CD8-positive, alpha-beta memory T cell (primary cell): ENCODE results near the gene TARBP2. TPM values are rescaled to one million over a fixed set of nuclear protein-coding genes. Genes with fewer than 3 reads are reported as not detected.

ENCODE experiments used
- CTCF ChIA-PET: fragments of 350-600 bp; sonication (Branson Sonifier 250); formaldehyde crosslinking; loops from one replicate; lab custom pipeline; 2021; ENCODE audit warnings: antibody characterized with exemption; lab: Charles Lee
- POLR2A ChIA-PET: fragments of 350-600 bp; sonication (Branson Sonifier 250); formaldehyde crosslinking; loops from one replicate; lab custom pipeline; 2021; ENCODE audit warnings: antibody characterized with exemption; lab: Charles Lee
- DNase-seq, 5 donors: peaks; one replicate each; pipeline versions ENCODE4 v3.0.0 to v3.0.0-alpha.2; 2020 to 2022; ENCODE audit warnings: mixed read lengths in 1 of 5
- H3K27ac ChIP-seq: one replicate; pipeline ENCODE4 v1.7.0; 2013; ENCODE audit warnings: low read depth, mild to moderate bottlenecking, low read length, moderate library complexity
- H3K27me3 ChIP-seq: 2 replicates; pipeline ENCODE4 v1.7.0; 2013; ENCODE audit warnings: low read length, mild to moderate bottlenecking; ENCODE audit not compliant: insufficient read depth, poor library complexity, severe bottlenecking
- H3K36me3 ChIP-seq: 2 replicates; pipeline ENCODE4 v1.7.0; 2013; ENCODE audit warnings: mild to moderate bottlenecking, low read length, moderate library complexity; ENCODE audit not compliant: insufficient read depth
- H3K4me1 ChIP-seq: 2 replicates; pipeline ENCODE4 v1.7.0; 2013; ENCODE audit warnings: mild to moderate bottlenecking, low read length, moderate library complexity; ENCODE audit not compliant: insufficient read depth
- H3K4me3 ChIP-seq: 2 replicates; pipeline ENCODE4 v1.7.0; 2013; ENCODE audit warnings: mild to moderate bottlenecking, low read length
- H3K9me3 ChIP-seq: 2 replicates; pipeline ENCODE4 v1.7.0; 2013; ENCODE audit warnings: mild to moderate bottlenecking, low read length
- H3K27ac Mint-ChIP-seq, 8 donors: one replicate each; pipeline ENCODE4 v1.8.0; 2020 to 2021; ENCODE audit warnings: mixed read lengths in 8 of 8, mild to moderate bottlenecking in 6 of 8, inconsistent platforms in 3 of 8, moderate library complexity in 3 of 8
- H3K27me3 Mint-ChIP-seq, 2 donors: one replicate each; pipeline ENCODE4 v1.8.0; 2020 to 2021; ENCODE audit warnings: mixed read lengths in 2 of 2, mild to moderate bottlenecking in 1 of 2, moderate library complexity in 1 of 2
- H3K36me3 Mint-ChIP-seq, 3 donors: one replicate each; pipeline ENCODE4 v1.8.0; 2020 to 2021; ENCODE audit warnings: mixed read lengths in 3 of 3, inconsistent platforms in 1 of 3, mild to moderate bottlenecking in 1 of 3
- H3K4me1 Mint-ChIP-seq, 3 donors: one replicate each; pipeline ENCODE4 v1.8.0; 2020 to 2021; ENCODE audit warnings: mixed read lengths in 3 of 3, inconsistent platforms in 1 of 3, mild to moderate bottlenecking in 1 of 3
- H3K4me3 Mint-ChIP-seq, 7 donors: one replicate each; pipeline ENCODE4 v1.8.0; 2020 to 2021; ENCODE audit warnings: mixed read lengths in 7 of 7, mild to moderate bottlenecking in 6 of 7, moderate library complexity in 4 of 7, inconsistent platforms in 2 of 7
- H3K9me3 Mint-ChIP-seq, 5 donors: one replicate each; pipeline ENCODE4 v1.8.0; 2020 to 2022; ENCODE audit warnings: mixed read lengths in 5 of 5, mild to moderate bottlenecking in 3 of 5, moderate library complexity in 2 of 5, inconsistent platforms in 1 of 5
- polyA plus RNA-seq: library from polyadenylated mRNA; unstranded; fragments of 300-500 nt; fragmentation: Illumina TruSeq; gene quantifications from one replicate; pipeline ENCODE4 v1.2.3, GENCODE V29; 2021
- total RNA-seq, 2 experiments: library from RNA; stranded (reverse); gene quantifications; one replicate each; pipeline ENCODE4 v1.2.3, GENCODE V29; 2021

The TARBP2 gene
- total and polyA plus RNA-seq, 3 experiments from 2014 or later, result 26.3 to 65.1 (median 62.1) TPM

DNA sequence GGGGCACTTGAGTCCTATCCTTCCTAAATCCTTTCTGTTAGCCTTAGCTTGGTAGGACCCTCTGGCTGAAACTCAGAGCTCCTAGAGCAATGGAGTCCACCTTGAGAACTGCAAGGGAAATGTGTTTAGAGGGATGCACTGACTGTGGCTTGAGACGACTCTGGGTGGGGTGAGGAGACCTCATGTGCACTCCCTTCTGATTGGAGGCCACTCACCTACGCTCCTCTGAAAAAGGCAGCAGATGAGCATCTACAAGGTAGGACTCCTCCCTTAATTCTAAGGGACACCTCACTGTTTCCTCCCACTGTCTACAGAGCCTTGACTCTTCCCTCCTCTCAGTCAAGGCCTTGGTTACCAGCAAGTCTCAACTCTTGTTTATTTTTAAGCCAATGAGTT is 2.9 kb upstream of the TARBP2 start:
- Histone ChIP-seq H3K27me3 (no peaks in the 10 kb centered on the region), H3K4me3 (peak overlapping the region; percentile 62), H3K27ac (no peak overlapping the region), H3K36me3 (no peaks in the 10 kb centered on the region), H3K9me3 (no peaks in the 10 kb centered on the region), H3K4me1 (peaks cover 45% of the 10 kb centered on the region)
- H3K4me1 Mint-ChIP-seq, result peaks cover 39 to 70% (median 53%) of the 10 kb centered on the region in 3 donors
- CTCF ChIA-PET, result interaction anchor here (1.5 to 1.7 kb wide), 2 partner anchors 17 to 154 kb away, joined by 3 to 4 read pairs; no protein-coding TSS in a partner anchor
- POLR2A ChIA-PET, result interaction anchor here (0.6 to 0.8 kb wide), 2 partner anchors 147 to 177 kb away, joined by 3 to 5 read pairs; partner anchors contain the start of gene AAAS
- H3K4me3 Mint-ChIP-seq, result peak overlapping the region; percentile 78 to 96 (median 89)
- H3K9me3 Mint-ChIP-seq, result no peaks in the 10 kb centered on the region
- H3K36me3 Mint-ChIP-seq, result peaks cover 0 to 11% (median 1%) of the 10 kb centered on the region in 3 donors
- no peak for DNase-seq
- no peaks in the 10 kb centered on the region for H3K27me3 Mint-ChIP-seq
- H3K27ac Mint-ChIP-seq, result peak overlapping the region in 7 of 8 donors; percentile 74 to 91 (median 84)

DNA sequence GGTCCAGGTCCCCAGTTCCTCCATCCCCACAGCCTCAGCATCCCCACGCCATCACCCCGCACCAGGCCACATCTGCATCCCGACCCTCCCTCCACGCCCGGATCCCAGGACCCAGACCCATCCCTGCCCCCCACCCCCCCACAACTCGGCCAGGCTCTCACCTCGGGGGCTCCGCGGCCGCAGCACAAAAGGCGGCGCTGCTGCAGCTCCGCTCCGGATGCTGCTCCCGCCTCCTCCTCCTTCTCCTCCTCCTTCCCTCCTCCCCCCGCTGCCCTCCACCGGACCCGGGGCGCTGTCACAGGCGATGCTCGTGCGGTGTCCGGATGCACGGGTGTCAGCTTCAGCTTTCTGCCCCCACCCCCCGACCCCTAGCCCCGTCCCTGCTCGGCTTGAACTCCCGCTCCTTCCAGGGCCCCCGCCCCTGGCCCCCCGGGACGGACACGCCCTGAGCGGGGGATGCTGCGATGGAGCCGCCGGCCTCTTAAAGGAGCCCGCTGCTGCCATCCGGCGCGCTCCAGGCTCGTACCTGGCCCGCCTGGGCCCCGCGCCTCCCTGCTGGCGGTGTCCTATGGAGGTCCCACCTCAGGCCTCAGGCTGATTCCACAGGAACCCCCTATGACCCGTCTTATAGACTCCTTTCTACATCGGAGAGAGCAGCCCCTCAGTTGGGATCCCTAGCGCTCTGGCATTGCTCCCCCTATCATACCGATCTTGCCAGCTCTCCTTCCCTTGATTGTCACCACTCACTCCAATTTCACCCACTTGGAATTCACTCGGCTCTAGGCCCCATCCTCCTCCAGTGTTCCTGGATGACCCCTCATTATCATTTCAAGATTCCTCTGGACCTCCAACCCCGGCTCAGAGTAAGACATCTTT is 1.6 kb upstream of the TARBP2 start, which contains the start of gene MAP3K12:
MAP3K12 (minus strand) TSS at position 193 of the 876 bp plus-strand sequence. CDS start 12,067 bp downstream, outside the sequence.
- Histone ChIP-seq H3K27me3 (no peaks in the 10 kb centered on the region), H3K9me3 (no peaks in the 10 kb centered on the region), H3K4me3 (peak within 1 kb of the TSS; percentile 63), H3K4me1 (peaks cover 32% of the 10 kb centered on the region), H3K27ac (peak within 1 kb of the TSS; percentile 94), H3K36me3 (no peaks in the 10 kb centered on the region)
- POLR2A ChIA-PET, result interaction anchor here (0.8 to 2.0 kb wide), 8 partner anchors 10 to 493 kb away, joined by 3 to 10 read pairs (median 6); partner anchors contain the start of gene EIF4B
- H3K9me3 Mint-ChIP-seq, result no peaks in the 10 kb centered on the region
- peak within 1 kb of the TSS; percentile 91 to 100 (median 96) for H3K27ac Mint-ChIP-seq
- peaks cover 28 to 57% (median 44%) of the 10 kb centered on the region in 3 donors for H3K4me1 Mint-ChIP-seq
- DNase-seq, result peak; percentile 47 to 74 (median 58)
- H3K36me3 Mint-ChIP-seq, result peaks cover 0 to 20% (median 1%) of the 10 kb centered on the region in 3 donors
- CTCF ChIA-PET, result interaction anchor here (1.2 to 2.8 kb wide), 6 partner anchors 9 to 200 kb away, joined by 3 to 12 read pairs (median 4); partner anchors contain the start of genes AAAS and MYG1
- H3K27me3 Mint-ChIP-seq, result no peaks in the 10 kb centered on the region
- H3K4me3 Mint-ChIP-seq, result peak within 1 kb of the TSS; percentile 78 to 96 (median 91)

DNA sequence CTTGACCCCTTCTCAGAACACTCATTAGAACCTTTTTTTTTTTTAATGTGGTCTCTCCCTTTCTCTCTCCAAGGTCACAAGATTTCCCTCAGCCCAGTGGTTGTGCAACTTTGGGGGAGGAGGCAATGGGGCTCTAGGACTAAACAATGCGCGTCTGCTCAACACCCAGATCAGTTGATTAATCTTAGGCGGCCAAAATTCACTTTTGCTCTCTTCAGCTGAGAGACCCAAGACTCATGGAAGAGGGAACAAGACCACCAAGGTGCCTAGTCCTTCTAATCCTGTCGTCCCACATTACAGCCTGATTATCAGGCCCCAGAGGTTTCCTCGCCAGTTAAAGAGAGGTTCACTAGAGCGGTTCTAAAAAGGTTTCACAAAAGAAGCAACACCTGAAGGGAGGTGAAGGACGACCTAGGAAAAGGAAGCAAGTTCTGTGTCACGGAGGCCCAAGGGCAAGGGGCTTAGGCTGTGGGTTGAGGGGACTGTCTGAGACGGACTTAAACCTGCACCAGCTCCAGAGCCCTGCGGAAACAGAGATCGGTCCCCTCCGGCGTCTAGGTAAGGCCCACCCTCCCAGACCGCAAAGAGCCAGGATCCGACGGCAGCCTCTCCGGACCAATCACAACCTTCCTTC is 824 bp upstream of the TARBP2 start:
- Mint-ChIP-seq H3K27ac (peak overlapping the region; percentile 91 to 100 (median 96)), H3K4me1 (peaks cover 28 to 56% (median 43%) of the 10 kb centered on the region in 3 donors), H3K4me3 (peak overlapping the region; percentile 78 to 96 (median 91)), H3K27me3 (no peaks in the 10 kb centered on the region), H3K36me3 (peaks cover 0 to 25% (median 1%) of the 10 kb centered on the region in 3 donors), H3K9me3 (no peaks in the 10 kb centered on the region)
- ChIA-PET POLR2A (interaction anchor here (0.7 to 2.0 kb wide), 23 partner anchors 9 to 998 kb away, joined by 3 to 31 read pairs (median 5); partner anchors contain the start of genes AAAS, CSAD, EIF4B and HNRNPA1), CTCF (interaction anchor here (1.0 to 2.8 kb wide), 13 partner anchors 8 to 233 kb away, joined by 3 to 12 read pairs (median 6); partner anchors contain the start of genes AAAS, ESPL1 and MYG1)
- H3K27me3 ChIP-seq, result no peaks in the 10 kb centered on the region
- no peaks in the 10 kb centered on the region for H3K9me3 ChIP-seq
- no peaks in the 10 kb centered on the region for H3K36me3 ChIP-seq
- H3K4me1 ChIP-seq, result peaks cover 31% of the 10 kb centered on the region
- peak overlapping the region; percentile 63 for H3K4me3 ChIP-seq
- peak overlapping the region; percentile 94 for H3K27ac ChIP-seq
- no peak for DNase-seq

DNA sequence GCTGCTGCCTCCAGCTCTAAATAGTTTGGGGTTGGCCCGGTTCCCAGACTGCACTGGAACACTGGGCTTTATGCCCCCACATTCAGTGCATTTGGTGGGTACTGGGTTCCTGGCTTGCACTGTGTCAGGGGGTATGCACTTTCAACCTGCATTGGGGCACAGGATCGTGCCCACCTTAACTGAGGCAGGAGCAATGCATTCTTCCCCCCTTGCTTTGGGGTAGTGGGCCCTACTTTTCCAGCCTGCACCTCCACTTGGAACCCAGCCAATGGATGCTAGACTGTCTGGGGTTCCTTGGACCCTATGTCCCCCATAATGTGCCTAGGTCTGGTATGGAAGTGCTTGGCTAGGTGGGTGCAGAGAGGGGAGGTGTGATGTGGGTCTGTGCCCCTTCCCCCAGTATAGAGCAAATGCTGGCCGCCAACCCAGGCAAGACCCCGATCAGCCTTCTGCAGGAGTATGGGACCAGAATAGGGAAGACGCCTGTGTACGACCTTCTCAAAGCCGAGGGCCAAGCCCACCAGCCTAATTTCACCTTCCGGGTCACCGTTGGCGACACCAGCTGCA is 615 bp downstream of the TARBP2 start:
- Histone ChIP-seq H3K4me3 (peak overlapping the region; percentile 66), H3K36me3 (peaks cover 9% of the 10 kb centered on the region), H3K9me3 (no peaks in the 10 kb centered on the region), H3K4me1 (peaks cover 31% of the 10 kb centered on the region), H3K27me3 (no peaks in the 10 kb centered on the region), H3K27ac (peak overlapping the region; percentile 94)
- Mint-ChIP-seq H3K27ac (peak overlapping the region; percentile 91 to 100 (median 96)), H3K27me3 (no peaks in the 10 kb centered on the region), H3K36me3 (peaks cover 0 to 38% (median 3%) of the 10 kb centered on the region in 3 donors), H3K4me1 (peaks cover 28 to 53% (median 43%) of the 10 kb centered on the region in 3 donors), H3K9me3 (no peaks in the 10 kb centered on the region), H3K4me3 (peak overlapping the region; percentile 78 to 96 (median 91))
- DNase-seq, result no peak
- ChIA-PET POLR2A (interaction anchor here (0.5 to 2.0 kb wide), 21 partner anchors 10 to 996 kb away, joined by 3 to 31 read pairs (median 5); partner anchors contain the start of genes AAAS, ATP5MC2, CBX5 and CSAD), CTCF (interaction anchor here (0.9 to 2.8 kb wide), 11 partner anchors 9 to 180 kb away, joined by 3 to 10 read pairs (median 4); partner anchors contain the start of gene AAAS)

DNA sequence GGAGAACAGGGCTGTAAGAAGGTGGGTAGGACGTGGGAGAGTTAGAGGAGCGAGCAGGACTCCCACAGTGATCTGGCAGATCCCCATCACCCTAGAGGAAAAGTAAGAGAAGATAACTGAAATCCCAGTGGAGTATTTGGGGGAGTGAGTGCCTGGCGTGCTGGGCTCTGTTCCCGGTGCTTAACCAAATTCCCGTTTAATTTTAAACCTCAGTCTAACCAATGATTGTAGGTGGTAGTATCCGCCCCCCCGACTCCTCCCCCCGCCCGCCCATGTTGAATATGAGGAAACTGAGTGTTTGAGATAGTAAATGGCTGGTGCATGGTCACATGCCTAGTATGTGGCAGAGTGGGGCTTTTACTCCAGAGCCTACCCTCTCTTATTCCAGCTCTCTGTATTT is 1.2 kb downstream of the TARBP2 start:
- Mint-ChIP-seq H3K4me3 (peak overlapping the region in 5 of 7 donors; percentile 22 to 96 (median 94)), H3K9me3 (no peaks in the 10 kb centered on the region), H3K36me3 (peaks cover 0 to 43% (median 3%) of the 10 kb centered on the region in 3 donors), H3K27ac (peak overlapping the region in 5 of 8 donors; percentile 66 to 98 (median 95)), H3K4me1 (peaks cover 28 to 48% (median 37%) of the 10 kb centered on the region in 3 donors), H3K27me3 (no peaks in the 10 kb centered on the region)
- Histone ChIP-seq H3K27ac (peak overlapping the region; percentile 94), H3K36me3 (peaks cover 14% of the 10 kb centered on the region), H3K4me3 (peak overlapping the region; percentile 66), H3K4me1 (peaks cover 31% of the 10 kb centered on the region), H3K9me3 (no peaks in the 10 kb centered on the region), H3K27me3 (no peaks in the 10 kb centered on the region)
- CTCF ChIA-PET, result interaction anchor here (1.2 to 2.3 kb wide), 2 partner anchors 24 to 181 kb away, joined by 3 to 10 read pairs; partner anchors contain the start of gene AAAS
- no peak for DNase-seq
- POLR2A ChIA-PET, result no interaction called here

DNA sequence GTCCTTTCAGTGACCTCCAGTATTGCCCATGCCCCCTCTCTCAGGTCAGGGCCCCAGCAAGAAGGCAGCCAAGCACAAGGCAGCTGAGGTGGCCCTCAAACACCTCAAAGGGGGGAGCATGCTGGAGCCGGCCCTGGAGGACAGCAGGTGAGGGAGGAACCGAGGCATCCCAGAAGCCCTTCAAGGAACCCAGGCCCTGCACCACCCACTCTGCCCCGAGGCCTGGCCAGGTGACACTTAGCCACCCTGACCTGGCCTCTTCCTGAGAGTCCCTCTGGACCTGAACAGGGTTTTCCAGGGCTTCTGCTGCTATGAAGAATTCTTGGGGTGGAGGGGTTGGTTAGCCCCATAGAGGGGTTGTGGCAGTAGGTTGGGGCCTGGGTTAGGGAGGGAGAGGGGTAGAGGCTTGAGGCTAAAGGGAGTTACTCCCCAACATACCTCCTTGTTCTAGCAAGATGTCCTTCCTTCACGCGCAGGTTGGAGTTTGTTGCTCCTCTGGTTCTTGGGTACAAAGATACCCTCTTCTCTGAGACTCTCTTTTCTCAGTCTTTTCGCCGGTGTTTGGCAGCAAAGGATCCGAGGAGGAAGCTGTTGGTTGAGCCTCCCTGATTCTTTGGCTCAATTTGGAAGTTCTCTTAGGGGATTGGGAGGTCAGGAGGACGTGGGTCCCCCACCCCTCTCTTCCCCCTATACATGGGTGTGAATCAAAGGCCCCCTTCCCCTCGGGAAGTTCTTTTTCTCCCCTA is 2.1 kb downstream of the TARBP2 start:
- Mint-ChIP-seq H3K36me3 (peaks cover 0 to 43% (median 3%) of the 10 kb centered on the region in 3 donors), H3K4me1 (peaks cover 23 to 39% (median 29%) of the 10 kb centered on the region in 3 donors), H3K9me3 (no peaks in the 10 kb centered on the region), H3K4me3 (peak overlapping the region in 5 of 7 donors; percentile 35 to 54 (median 48)), H3K27ac (peak overlapping the region in 5 of 8 donors; percentile 6 to 91 (median 70)), H3K27me3 (no peaks in the 10 kb centered on the region)
- Histone ChIP-seq H3K36me3 (peaks cover 14% of the 10 kb centered on the region), H3K27me3 (no peaks in the 10 kb centered on the region), H3K4me3 (no peak overlapping the region), H3K9me3 (no peaks in the 10 kb centered on the region), H3K27ac (no peak overlapping the region), H3K4me1 (peaks cover 29% of the 10 kb centered on the region)
- no peak for DNase-seq
- ChIA-PET CTCF (interaction anchor here (1.0 to 1.5 kb wide), 3 partner anchors 82 to 157 kb away, joined by 3 to 4 read pairs (median 4); no protein-coding TSS in a partner anchor), POLR2A (no interaction called here)
